ENCODE results near the gene TRMT5. TPM values are rescaled to one million over a fixed set of nuclear protein-coding genes. Genes with fewer than 3 reads are reported as not detected.
A peak's percentile ranks its signal among the peaks of the same experiment; 100 is the strongest.

The TRMT5 gene
- total and polyA plus RNA-seq, 2 experiments from 2014 or later: 8.1 to 10.0 TPM

GRCh38 chr14:60977847-60978246 lies 3.0 kb downstream of the TRMT5 start:
- Histone ChIP-seq H3K4me1 (ENCODE audit: insufficient read depth) (peaks cover 28% of the 10 kb centered on the region), H3K9me3 (ENCODE audit: low read depth) (no peaks in the 10 kb centered on the region), H3K27me3 (replicated peaks; ENCODE audit: insufficient read depth) (no peaks in the 10 kb centered on the region), H4K20me1 (ENCODE audit: insufficient read depth) (no peaks in the 10 kb centered on the region), H3K4me3 (peak overlapping the region; percentile 24; the same call in 1 of the 2 replicates), H3K27ac (no peak overlapping the region), H3K36me3 (ENCODE audit: low read depth) (no peaks in the 10 kb centered on the region; the same call in 1 of the 2 replicates), H2AFZ (no peak overlapping the region), H3K9me2 (ENCODE audit: insufficient read depth) (no peaks in the 10 kb centered on the region), H3K4me2 (ENCODE audit: unreplicated experiment) (peak overlapping the region; percentile 48), H3K9ac (no peak overlapping the region), H3K79me2 (ENCODE audit: insufficient read depth) (peaks cover 50% of the 10 kb centered on the region), H3F3A (ENCODE audit: insufficient read depth) (peaks cover 16% of the 10 kb centered on the region)
- DNase-seq: no peak
- 9 to 11% methylated on average over 2 of the region's 2 CpGs for WGBS, 2 experiments (ENCODE audit: low coverage in 1 of 2, low lambda C conversion rate in 2 of 2, missing lambda C conversion rate in 2 of 2)
- in situ Hi-C loops (cut with MboI): no loop called here
- TF ChIP-seq EZH2phosphoT487 (IDR thresholded peaks at IDR 0.05; ENCODE audit: insufficient read depth, low read depth): no peak
- TF ChIP-seq EZH2 (IDR thresholded peaks at IDR 0.05; ENCODE audit: insufficient read depth, poor library complexity, severe bottlenecking): no peak

GRCh38 chr14:60975551-60975950 lies 5.3 kb downstream of the TRMT5 start:
- Histone ChIP-seq H3K4me3 (no peak overlapping the region), H3K79me2 (ENCODE audit: insufficient read depth) (peaks cover 42% of the 10 kb centered on the region), H3K9ac (no peak overlapping the region), H3K4me1 (ENCODE audit: insufficient read depth) (peaks cover 22% of the 10 kb centered on the region), H3K27ac (no peak overlapping the region), H3K9me3 (ENCODE audit: low read depth) (no peaks in the 10 kb centered on the region), H4K20me1 (ENCODE audit: insufficient read depth) (no peaks in the 10 kb centered on the region), H2AFZ (no peak overlapping the region), H3K4me2 (ENCODE audit: unreplicated experiment) (no peak overlapping the region), H3K36me3 (ENCODE audit: low read depth) (no peaks in the 10 kb centered on the region; the same call in 1 of the 2 replicates), H3K9me2 (ENCODE audit: insufficient read depth) (no peaks in the 10 kb centered on the region), H3F3A (ENCODE audit: insufficient read depth) (no peaks in the 10 kb centered on the region), H3K27me3 (replicated peaks; ENCODE audit: insufficient read depth) (no peaks in the 10 kb centered on the region)
- no peak for DNase-seq
- WGBS, 2 experiments (ENCODE audit: low coverage in 1 of 2, low lambda C conversion rate in 2 of 2, missing lambda C conversion rate in 2 of 2): 54 to 55% methylated on average over 2 of the region's 2 CpGs
- no peak for TF ChIP-seq EZH2 (IDR thresholded peaks at IDR 0.05; ENCODE audit: insufficient read depth, poor library complexity, severe bottlenecking)
- no peak for TF ChIP-seq EZH2phosphoT487 (IDR thresholded peaks at IDR 0.05; ENCODE audit: insufficient read depth, low read depth)
- in situ Hi-C loops (cut with MboI): no loop called here

- WGBS, 2 experiments (ENCODE audit: low coverage in 1 of 2, low lambda C conversion rate in 2 of 2, missing lambda C conversion rate in 2 of 2): 73 to 77% methylated on average over 6 of the region's 6 CpGs
- no peaks in the 10 kb centered on the region; the same call in 1 of the 2 replicates for H3K36me3 ChIP-seq (ENCODE audit: low read depth)
- H4K20me1 ChIP-seq (ENCODE audit: insufficient read depth): no peaks in the 10 kb centered on the region
- DNase-seq: no peak
- H3K79me2 ChIP-seq (ENCODE audit: insufficient read depth): peaks cover 29% of the 10 kb centered on the region
- no peaks in the 10 kb centered on the region for H3K9me2 ChIP-seq (ENCODE audit: insufficient read depth)
- H3K4me3 ChIP-seq: no peak overlapping the region
- no peaks in the 10 kb centered on the region for H3K27me3 ChIP-seq (replicated peaks; ENCODE audit: insufficient read depth)
- H3K4me1 ChIP-seq (ENCODE audit: insufficient read depth): peaks cover 14% of the 10 kb centered on the region
- no peaks in the 10 kb centered on the region for H3K9me3 ChIP-seq (ENCODE audit: low read depth)
- no peak for TF ChIP-seq EZH2 (IDR thresholded peaks at IDR 0.05; ENCODE audit: insufficient read depth, poor library complexity, severe bottlenecking)
- TF ChIP-seq EZH2phosphoT487 (IDR thresholded peaks at IDR 0.05; ENCODE audit: insufficient read depth, low read depth): no peak
- in situ Hi-C loops (cut with MboI): no loop called here
- H3K4me2 ChIP-seq (ENCODE audit: unreplicated experiment): no peak overlapping the region
- no peak overlapping the region for H3K27ac ChIP-seq
- H2AFZ ChIP-seq: no peak overlapping the region
- no peaks in the 10 kb centered on the region for H3F3A ChIP-seq (ENCODE audit: insufficient read depth)
- no peak overlapping the region for H3K9ac ChIP-seq
Measured at GRCh38 chr14:60974090-60974651, 6.7 kb downstream of the TRMT5 start.

DNA sequence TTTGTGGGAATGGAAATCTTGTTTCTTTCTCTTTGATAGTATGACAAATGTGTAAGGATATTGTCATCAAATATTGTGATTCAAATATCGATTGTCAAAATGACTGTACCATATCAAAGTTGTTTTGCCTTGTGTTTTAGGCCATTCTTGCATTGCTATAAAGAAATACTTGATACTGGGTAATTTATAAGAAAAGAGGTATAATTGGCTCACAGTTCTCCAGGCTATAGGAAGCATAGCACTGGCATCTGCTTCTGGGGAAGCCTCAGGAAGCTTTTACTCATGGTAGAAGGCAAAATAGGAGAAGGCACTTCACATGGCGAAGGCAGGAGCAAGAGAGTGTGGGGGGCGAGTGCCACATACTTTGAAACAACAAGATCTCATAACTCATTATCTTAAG lies 7.8 kb downstream of the TRMT5 start:
- Histone ChIP-seq H3K79me2 (ENCODE audit: insufficient read depth) (peaks cover 19% of the 10 kb centered on the region; the same call in 1 of the 2 replicates), H3K4me2 (ENCODE audit: unreplicated experiment) (no peak overlapping the region), H3K4me1 (ENCODE audit: insufficient read depth) (peaks cover 3% of the 10 kb centered on the region), H2AFZ (no peak overlapping the region), H3K4me3 (no peak overlapping the region), H3K27ac (no peak overlapping the region), H3K9ac (no peak overlapping the region), H3K27me3 (replicated peaks; ENCODE audit: insufficient read depth) (no peaks in the 10 kb centered on the region), H4K20me1 (ENCODE audit: insufficient read depth) (no peaks in the 10 kb centered on the region), H3F3A (ENCODE audit: insufficient read depth) (no peaks in the 10 kb centered on the region), H3K36me3 (ENCODE audit: low read depth) (no peaks in the 10 kb centered on the region; the same call in 1 of the 2 replicates), H3K9me2 (ENCODE audit: insufficient read depth) (no peaks in the 10 kb centered on the region), H3K9me3 (ENCODE audit: low read depth) (no peaks in the 10 kb centered on the region)
- TF ChIP-seq EZH2 (IDR thresholded peaks at IDR 0.05; ENCODE audit: insufficient read depth, poor library complexity, severe bottlenecking) (no peak), EZH2phosphoT487 (IDR thresholded peaks at IDR 0.05; ENCODE audit: insufficient read depth, low read depth) (no peak)
- WGBS, 2 experiments (ENCODE audit: low coverage in 1 of 2, low lambda C conversion rate in 2 of 2, missing lambda C conversion rate in 2 of 2): 92 to 97% methylated on average over 3 of the region's 3 CpGs
- in situ Hi-C loops (cut with MboI): no loop called here
- DNase-seq: no peak

All from GM23248 (cell line).